Neural progenitor cell (in vitro differentiated cells): ENCODE results near the gene SIX5. TPM values are rescaled to one million over a fixed set of nuclear protein-coding genes. Genes with fewer than 3 reads are reported as not detected.
A peak's percentile ranks its signal among the peaks of the same experiment; 100 is the strongest.

Experiments used
- DNase-seq: peaks from one replicate; pipeline ENCODE4 v3.0.0-alpha.2; 2016; ENCODE audit warnings: low spot score
- H2AFZ ChIP-seq: fragments of 200-600 bp; sonication (generic); replicated peaks from 2 replicates; pipeline ENCODE4 v1.6.1; 2016; ENCODE audit warnings: antibody characterized with exemption
- H3F3A ChIP-seq: fragments of 200-600 bp; sonication (generic); 2 replicates; pipeline ENCODE4 v1.6.1; 2016; ENCODE audit warnings: antibody characterized with exemption, low read depth
- H3K27ac ChIP-seq: fragments of 200-600 bp; sonication (generic); 2 replicates; pipeline ENCODE4 v1.5.1; 2016; ENCODE audit warnings: mild to moderate bottlenecking
- H3K27me3 ChIP-seq: fragments of 200-600 bp; sonication (generic); 2 replicates; pipeline ENCODE4 v1.6.1; 2016; ENCODE audit warnings: mild to moderate bottlenecking, moderate library complexity
- H3K36me3 ChIP-seq: fragments of 200-600 bp; sonication (generic); 2 replicates; pipeline ENCODE4 v1.5.1; 2016
- H3K4me1 ChIP-seq: fragments of 200-600 bp; sonication (generic); 2 replicates; pipeline ENCODE4 v1.6.1; 2016; ENCODE audit warnings: mixed run types
- H3K4me2 ChIP-seq: fragments of 200-600 bp; sonication (generic); 2 replicates; pipeline ENCODE4 v1.6.1; 2016
- H3K4me3 ChIP-seq: fragments of 200-600 bp; sonication (generic); 2 replicates; pipeline ENCODE4 v1.5.1; 2016
- H3K79me2 ChIP-seq: fragments of 200-600 bp; sonication (generic); 2 replicates; pipeline ENCODE4 v1.6.1; 2016; ENCODE audit warnings: low read depth
- H3K9ac ChIP-seq: fragments of 200-600 bp; sonication (generic); 2 replicates; pipeline ENCODE4 v1.6.1; 2016
- H3K9me3 ChIP-seq: fragments of 200-600 bp; sonication (generic); 2 replicates; pipeline ENCODE4 v1.5.1; 2016; ENCODE audit warnings: low read depth
- H4K20me1 ChIP-seq: fragments of 200-600 bp; sonication (generic); 2 replicates; pipeline ENCODE4 v1.6.1; 2016; ENCODE audit warnings: low read depth
- H3K27ac Mint-ChIP-seq: 3 replicates; pipeline ENCODE4 v1.8.0; 2021; ENCODE audit warnings: mixed read lengths
- H3K27me3 Mint-ChIP-seq: 2 replicates; pipeline ENCODE4 v1.8.0; 2022; ENCODE audit warnings: low read depth, mild to moderate bottlenecking, inconsistent platforms, moderate library complexity, mixed read lengths; ENCODE audit not compliant: insufficient read depth
- H3K36me3 Mint-ChIP-seq: 3 replicates; pipeline ENCODE4 v1.8.0; 2021; ENCODE audit warnings: mixed read lengths
- H3K4me1 Mint-ChIP-seq: 3 replicates; pipeline ENCODE4 v1.8.0; 2021; ENCODE audit warnings: mixed read lengths
- H3K4me3 Mint-ChIP-seq: 3 replicates; pipeline ENCODE4 v1.8.0; 2021; ENCODE audit warnings: mild to moderate bottlenecking, moderate library complexity, mixed read lengths
- H3K9me3 Mint-ChIP-seq: 3 replicates; pipeline ENCODE4 v1.8.0; 2020; ENCODE audit warnings: mixed read lengths
- CTCF ChIP-seq: fragments of 200-600 bp; sonication (generic); IDR thresholded peaks from 2 replicates; pipeline ENCODE4 v1.5.1; 2017; ENCODE audit warnings: antibody characterized with exemption, mild to moderate bottlenecking
- EZH2 ChIP-seq: fragments of 200-600 bp; sonication (generic); IDR thresholded peaks from 2 replicates; pipeline ENCODE4 v1.6.1; 2017; ENCODE audit warnings: antibody characterized with exemption, mild to moderate bottlenecking, moderate library complexity
- EZH2phosphoT487 ChIP-seq: fragments of 200-600 bp; sonication (generic); IDR thresholded peaks from 2 replicates; pipeline ENCODE4 v1.6.1; 2017; ENCODE audit warnings: antibody characterized with exemption
- total RNA-seq: library from RNA; depleted of rRNA; stranded (reverse); fragments of >200 nt; gene quantifications from 2 replicates; pipeline ENCODE4 v1.2.3, GENCODE V29; 2015; ENCODE audit warnings: low replicate concordance

SIX5 gene
- total RNA-seq, 1 donor from 2014 or later, result 8.1 TPM

- Histone ChIP-seq H3K79me2 (no peaks in the 10 kb centered on the region), H2AFZ (no peak overlapping the region), H3K4me1 (peaks cover 23% of the 10 kb centered on the region), H3K4me2 (peak overlapping the region; percentile 85), H3K27me3 (peaks cover 12% of the 10 kb centered on the region), H3K36me3 (no peaks in the 10 kb centered on the region), H3K27ac (no peak overlapping the region), H3K9ac (no peak overlapping the region), H3K9me3 (no peaks in the 10 kb centered on the region), H3F3A (peaks cover 56% of the 10 kb centered on the region), H4K20me1 (peaks cover 20% of the 10 kb centered on the region), H3K4me3 (peak overlapping the region; percentile 44)
- Mint-ChIP-seq H3K36me3 (peaks cover 11% of the 10 kb centered on the region), H3K27ac (no peak overlapping the region), H3K4me1 (peaks cover 11% of the 10 kb centered on the region), H3K9me3 (no peaks in the 10 kb centered on the region), H3K4me3 (peak overlapping the region; percentile 91), H3K27me3 (peaks cover 4% of the 10 kb centered on the region)
- DNase-seq, result peak; percentile 14
- TF ChIP-seq CTCF (no peak), EZH2phosphoT487 (no peak), EZH2 (no peak)
Measured at GRCh38 chr19:45816236-45817009, 47.4 kb upstream of the SIX5 start.

GRCh38 chr19:45815481-45816216, 46.6 kb upstream of the SIX5 start:
- no peak overlapping the region for H3K9ac ChIP-seq
- H3F3A ChIP-seq, result peaks cover 56% of the 10 kb centered on the region
- H3K9me3 ChIP-seq, result no peaks in the 10 kb centered on the region
- no peak overlapping the region for H2AFZ ChIP-seq
- TF ChIP-seq EZH2phosphoT487, result no peak
- TF ChIP-seq CTCF, result no peak
- H3K4me1 ChIP-seq, result peaks cover 23% of the 10 kb centered on the region
- no peaks in the 10 kb centered on the region for H3K79me2 ChIP-seq
- DNase-seq, result peak; percentile 85
- peak overlapping the region; percentile 91 for H3K4me3 Mint-ChIP-seq
- peak overlapping the region; percentile 85 for H3K27ac Mint-ChIP-seq
- peaks cover 4% of the 10 kb centered on the region for H3K27me3 Mint-ChIP-seq
- no peaks in the 10 kb centered on the region for H3K9me3 Mint-ChIP-seq
- H3K27me3 ChIP-seq, result peaks cover 12% of the 10 kb centered on the region
- no peak overlapping the region for H3K27ac ChIP-seq
- peaks cover 9% of the 10 kb centered on the region for H3K36me3 Mint-ChIP-seq
- H3K4me1 Mint-ChIP-seq, result peaks cover 11% of the 10 kb centered on the region
- H4K20me1 ChIP-seq, result peaks cover 20% of the 10 kb centered on the region
- H3K4me2 ChIP-seq, result peak overlapping the region; percentile 85
- peak overlapping the region; percentile 44 for H3K4me3 ChIP-seq
- no peaks in the 10 kb centered on the region for H3K36me3 ChIP-seq

GRCh38 chr19:45814851-45815480, 45.9 kb upstream of the SIX5 start, which contains the start of gene RSPH6A:
RSPH6A (minus strand) TSS chr19:45815308; CDS start chr19:45815176, 132 bp downstream.
- H3K27me3 Mint-ChIP-seq, result peaks cover 4% of the 10 kb centered on the region

More at GRCh38 chr19:45814851-45815480, 45.9 kb upstream of the SIX5 start, which contains the start of gene RSPH6A:
- no peak for TF ChIP-seq EZH2
- no peak for TF ChIP-seq EZH2phosphoT487
- TF ChIP-seq CTCF, result no peak
- peak within 1 kb of the TSS; percentile 44 for H3K4me3 ChIP-seq
- no peak within 1 kb of the TSS for H2AFZ ChIP-seq
- Mint-ChIP-seq H3K9me3 (no peaks in the 10 kb centered on the region), H3K36me3 (peaks cover 5% of the 10 kb centered on the region), H3K27ac (peak within 1 kb of the TSS; percentile 85), H3K4me1 (peaks cover 11% of the 10 kb centered on the region), H3K4me3 (peak within 1 kb of the TSS; percentile 91)
- peak within 1 kb of the TSS; percentile 85 for H3K4me2 ChIP-seq
- no peak within 1 kb of the TSS for H3K27ac ChIP-seq
- no peak within 1 kb of the TSS for H3K9ac ChIP-seq
- H3K79me2 ChIP-seq, result no peaks in the 10 kb centered on the region
- H3F3A ChIP-seq, result peaks cover 56% of the 10 kb centered on the region
- peaks cover 12% of the 10 kb centered on the region for H3K27me3 ChIP-seq
- peaks cover 23% of the 10 kb centered on the region for H3K4me1 ChIP-seq
- H4K20me1 ChIP-seq, result peaks cover 20% of the 10 kb centered on the region
- H3K36me3 ChIP-seq, result no peaks in the 10 kb centered on the region
- DNase-seq, result peak; percentile 34
- H3K9me3 ChIP-seq, result no peaks in the 10 kb centered on the region
